DOHH2 (cell line): ENCODE results near the gene GALNT9.

ENCODE experiments used
- EZH2phosphoT487 ChIP-seq: fragments of 200-600 bp; sonication (generic); IDR thresholded peaks from 2 replicates; pipeline ENCODE4 v1.6.1; 2017; ENCODE audit warnings: borderline replicate concordance, mild to moderate bottlenecking, antibody characterized with exemption, low read length, moderate library complexity, mixed read lengths
- TF ChIP-seq, protein P1 (sequence below): fragments of 200-600 bp; sonication (generic); IDR thresholded peaks from one replicate; pipeline ENCODE4 v1.5.1; 2014; ENCODE audit warnings: antibody characterized with exemption, mild to moderate bottlenecking, low read depth, low read length; ENCODE audit not compliant: poor library complexity, severe bottlenecking

GRCh38 chr12:132280406-132280805, 49.0 kb downstream of the GALNT9 start:
- TF ChIP-seq, protein P1, sequence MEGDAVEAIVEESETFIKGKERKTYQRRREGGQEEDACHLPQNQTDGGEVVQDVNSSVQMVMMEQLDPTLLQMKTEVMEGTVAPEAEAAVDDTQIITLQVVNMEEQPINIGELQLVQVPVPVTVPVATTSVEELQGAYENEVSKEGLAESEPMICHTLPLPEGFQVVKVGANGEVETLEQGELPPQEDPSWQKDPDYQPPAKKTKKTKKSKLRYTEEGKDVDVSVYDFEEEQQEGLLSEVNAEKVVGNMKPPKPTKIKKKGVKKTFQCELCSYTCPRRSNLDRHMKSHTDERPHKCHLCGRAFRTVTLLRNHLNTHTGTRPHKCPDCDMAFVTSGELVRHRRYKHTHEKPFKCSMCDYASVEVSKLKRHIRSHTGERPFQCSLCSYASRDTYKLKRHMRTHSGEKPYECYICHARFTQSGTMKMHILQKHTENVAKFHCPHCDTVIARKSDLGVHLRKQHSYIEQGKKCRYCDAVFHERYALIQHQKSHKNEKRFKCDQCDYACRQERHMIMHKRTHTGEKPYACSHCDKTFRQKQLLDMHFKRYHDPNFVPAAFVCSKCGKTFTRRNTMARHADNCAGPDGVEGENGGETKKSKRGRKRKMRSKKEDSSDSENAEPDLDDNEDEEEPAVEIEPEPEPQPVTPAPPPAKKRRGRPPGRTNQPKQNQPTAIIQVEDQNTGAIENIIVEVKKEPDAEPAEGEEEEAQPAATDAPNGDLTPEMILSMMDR: no peak
- TF ChIP-seq EZH2phosphoT487: no peak
